OCI-LY7 (cell line): ENCODE data around the gene CYP2R1. TPM values are rescaled to one million over a fixed set of nuclear protein-coding genes. Genes with fewer than 3 reads are reported as not detected.
"Not testable (repeated sequence)": the region's sequence is repeated elsewhere in the genome, so short reads cannot be mapped to it uniquely, and the experiment has no call there.

Experiments used
- BruUV-seq: library from RNA; stranded (reverse); fragments of 400-500 nt; replicated peaks from 2 replicates; lab custom pipeline; 2021; lab: Mats Ljungman, UMichigan
- CTCF ChIA-PET: fragments of 300-600 bp; sonication (Branson Sonifier 250); formaldehyde crosslinking; loops from one replicate; lab custom pipeline; 2022; ENCODE audit warnings: antibody characterized with exemption; ENCODE audit not compliant: unreplicated experiment; lab: Charles Lee
- POLR2A ChIA-PET: fragments of 300-600 bp; sonication (Branson Sonifier 250); formaldehyde crosslinking; loops from one replicate; lab custom pipeline; 2022; ENCODE audit warnings: antibody characterized with exemption; lab: Charles Lee
- DNase-seq: peaks from one replicate; pipeline ENCODE4 v3.0.0-alpha.2; 2015; ENCODE audit warnings: low spot score
- H2AFZ ChIP-seq: fragments of 200-600 bp; sonication (generic), shearing (Covaris generic); 2 replicates; pipeline ENCODE4 v1.6.1; 2014; ENCODE audit warnings: mild to moderate bottlenecking, antibody characterized with exemption, low read length, moderate library complexity
- H3K27ac ChIP-seq: fragments of 200-600 bp; sonication (generic); 2 replicates; pipeline ENCODE4 v1.5.1; 2014; ENCODE audit warnings: mixed run types, low read depth, mild to moderate bottlenecking, moderate library complexity, low read length, inconsistent platforms; ENCODE audit not compliant: poor library complexity, severe bottlenecking
- H3K36me3 ChIP-seq: fragments of 200-600 bp; sonication (generic); 2 replicates; pipeline ENCODE4 v1.6.1; 2014; ENCODE audit warnings: mild to moderate bottlenecking, antibody characterized with exemption, low read length, moderate library complexity, mixed read lengths; ENCODE audit not compliant: insufficient read depth
- H3K4me1 ChIP-seq: fragments of 200-600 bp; sonication (generic); 2 replicates; pipeline ENCODE4 v1.5.1; 2014; ENCODE audit warnings: mild to moderate bottlenecking, low read length; ENCODE audit not compliant: insufficient read depth, poor library complexity, severe bottlenecking
- H3K4me2 ChIP-seq: fragments of 200-600 bp; sonication (generic); 2 replicates; pipeline ENCODE4 v1.6.1; 2014; ENCODE audit warnings: mild to moderate bottlenecking, low read length
- H3K4me3 ChIP-seq: fragments of 200-600 bp; sonication (generic); 2 replicates; pipeline ENCODE4 v1.5.1; 2014; ENCODE audit warnings: mild to moderate bottlenecking, low read depth, low read length; ENCODE audit not compliant: poor library complexity, severe bottlenecking
- H3K79me2 ChIP-seq: fragments of 200-600 bp; sonication (generic); 2 replicates; pipeline ENCODE4 v1.6.1; 2016; ENCODE audit warnings: low read depth, mild to moderate bottlenecking, low read length, moderate library complexity, mixed read lengths; ENCODE audit not compliant: insufficient read depth
- H3K9me2 ChIP-seq: fragments of 200-600 bp; sonication (generic); 2 replicates; pipeline ENCODE4 v1.6.1; 2016; ENCODE audit warnings: mild to moderate bottlenecking, low read length, mixed read lengths; ENCODE audit not compliant: insufficient read depth
- H3K9me3 ChIP-seq: fragments of 200-600 bp; sonication (generic); 2 replicates; pipeline ENCODE4 v1.6.1; 2014; ENCODE audit warnings: mild to moderate bottlenecking, mixed run types, low read length, mixed read lengths
- H4K20me1 ChIP-seq: fragments of 200-600 bp; sonication (generic); 2 replicates; pipeline ENCODE4 v1.6.1; 2014; ENCODE audit warnings: mild to moderate bottlenecking, antibody characterized with exemption, low read length, moderate library complexity, mixed read lengths; ENCODE audit not compliant: insufficient read depth
- EZH2phosphoT487 ChIP-seq: fragments of 200-600 bp; sonication (generic); IDR thresholded peaks from 2 replicates; pipeline ENCODE4 v1.6.1; 2018; ENCODE audit warnings: low read depth, borderline replicate concordance, mild to moderate bottlenecking, mixed run types, antibody characterized with exemption, low read length, moderate library complexity, mixed read lengths
- intact Hi-C: fragments of 100-400 bp; cut with micrococcal nuclease; formaldehyde crosslinking; loops from one replicate; pipeline ENCODE4 v1.10.0; 2022; ENCODE audit not compliant: unreplicated experiment
- total RNA-seq, 2 experiments: library from RNA; depleted of rRNA in 1 of 2; stranded (reverse); fragments of >200 nt in 1 of 2; shearing (Covaris generic) in 1 of 2; gene quantifications; 2 replicates each; pipeline ENCODE4 v1.2.3, GENCODE V29; 2014 to 2022
- TF ChIP-seq, protein P1 (sequence below): fragments of 200-600 bp; sonication (generic); conservative IDR thresholded peaks from 2 replicates; pipeline ENCODE4 v1.5.1; 2014; ENCODE audit warnings: mild to moderate bottlenecking, antibody characterized with exemption, low read length, moderate library complexity, mixed read lengths

CYP2R1 gene
- total RNA-seq, 2 experiments from 2014 or later = 24.8 to 38.0 TPM

DNA sequence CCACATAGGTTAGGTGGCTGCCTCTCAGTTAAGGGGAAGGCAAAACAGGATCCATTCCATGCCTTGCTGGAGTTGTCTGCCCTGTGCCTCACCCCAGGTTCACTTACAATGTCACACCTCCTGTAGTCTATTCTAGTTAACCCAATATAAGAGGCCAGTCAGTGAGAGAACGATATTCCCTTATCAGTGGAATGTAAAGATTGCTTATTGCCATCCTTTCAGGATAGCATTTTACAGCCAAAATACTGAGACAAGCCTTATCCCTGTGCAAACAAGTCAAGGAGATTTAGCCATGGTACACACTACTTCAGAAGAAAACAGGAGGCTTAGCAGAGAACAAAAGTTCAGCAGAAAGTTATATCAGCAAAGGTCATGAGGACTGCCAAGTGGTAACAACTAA lies 5.5 kb downstream of the CYP2R1 start:
- POLR2A ChIA-PET = no interaction called here
- H3K36me3 ChIP-seq = no peaks in the 10 kb centered on the region
- TF ChIP-seq, protein P1, sequence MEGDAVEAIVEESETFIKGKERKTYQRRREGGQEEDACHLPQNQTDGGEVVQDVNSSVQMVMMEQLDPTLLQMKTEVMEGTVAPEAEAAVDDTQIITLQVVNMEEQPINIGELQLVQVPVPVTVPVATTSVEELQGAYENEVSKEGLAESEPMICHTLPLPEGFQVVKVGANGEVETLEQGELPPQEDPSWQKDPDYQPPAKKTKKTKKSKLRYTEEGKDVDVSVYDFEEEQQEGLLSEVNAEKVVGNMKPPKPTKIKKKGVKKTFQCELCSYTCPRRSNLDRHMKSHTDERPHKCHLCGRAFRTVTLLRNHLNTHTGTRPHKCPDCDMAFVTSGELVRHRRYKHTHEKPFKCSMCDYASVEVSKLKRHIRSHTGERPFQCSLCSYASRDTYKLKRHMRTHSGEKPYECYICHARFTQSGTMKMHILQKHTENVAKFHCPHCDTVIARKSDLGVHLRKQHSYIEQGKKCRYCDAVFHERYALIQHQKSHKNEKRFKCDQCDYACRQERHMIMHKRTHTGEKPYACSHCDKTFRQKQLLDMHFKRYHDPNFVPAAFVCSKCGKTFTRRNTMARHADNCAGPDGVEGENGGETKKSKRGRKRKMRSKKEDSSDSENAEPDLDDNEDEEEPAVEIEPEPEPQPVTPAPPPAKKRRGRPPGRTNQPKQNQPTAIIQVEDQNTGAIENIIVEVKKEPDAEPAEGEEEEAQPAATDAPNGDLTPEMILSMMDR = no peak
- TF ChIP-seq EZH2phosphoT487 = no peak
- H3K27ac ChIP-seq = no peak overlapping the region
- H3K4me2 ChIP-seq = no peak overlapping the region
- no peaks in the 10 kb centered on the region for H3K9me3 ChIP-seq
- no TSS peak for BruUV-seq
- H3K4me1 ChIP-seq = peaks cover 12% of the 10 kb centered on the region
- peaks cover 4% of the 10 kb centered on the region; the same call in 1 of the 2 replicates for H3K79me2 ChIP-seq
- H2AFZ ChIP-seq = no peak overlapping the region
- H3K4me3 ChIP-seq = no peak overlapping the region
- H4K20me1 ChIP-seq = no peaks in the 10 kb centered on the region
- H3K9me2 ChIP-seq = no peaks in the 10 kb centered on the region
- intact Hi-C loops = loop anchor here (10.0 kb wide), 1 partner anchor 1848 kb away; the partner anchor contains the start of gene C11orf58
- DNase-seq = no peak
- CTCF ChIA-PET = no interaction called here

DNA sequence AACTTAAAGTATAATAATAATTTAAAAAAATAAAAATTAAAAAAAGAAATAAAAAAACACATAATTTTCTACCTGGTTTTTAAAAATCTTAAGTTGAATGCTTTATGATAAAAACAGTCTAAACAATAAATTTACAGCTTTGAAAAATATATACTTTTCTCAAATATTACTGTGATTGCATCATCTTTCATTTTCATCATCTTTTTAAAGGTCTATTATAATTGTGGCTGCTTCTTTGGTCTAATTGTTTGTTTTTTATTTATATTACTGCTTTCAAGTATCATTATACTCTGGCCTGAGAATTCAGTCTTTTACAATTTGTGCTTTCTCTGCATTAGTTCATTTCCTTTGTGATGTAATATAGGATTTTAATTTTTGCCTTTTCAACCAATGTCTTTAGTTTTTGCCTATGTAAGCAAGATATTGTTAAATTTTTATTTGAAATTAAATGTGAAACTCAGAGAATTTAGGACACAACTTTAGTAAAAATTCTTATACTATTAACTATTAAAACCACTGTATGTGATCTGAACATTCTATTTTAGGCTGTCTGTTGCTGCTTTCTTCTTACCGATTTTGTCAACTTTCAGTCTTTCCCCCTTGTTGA lies 7.3 kb downstream of the CYP2R1 start:
- Histone ChIP-seq H3K36me3 (no peaks in the 10 kb centered on the region), H4K20me1 (no peaks in the 10 kb centered on the region), H3K27ac (no peak overlapping the region), H3K9me3 (no peaks in the 10 kb centered on the region), H3K9me2 (no peaks in the 10 kb centered on the region), H3K79me2 (no peaks in the 10 kb centered on the region), H3K4me3 (no peak overlapping the region), H3K4me2 (no peak overlapping the region), H3K4me1 (peaks cover 7% of the 10 kb centered on the region), H2AFZ (no peak overlapping the region)
- CTCF ChIA-PET = no interaction called here
- intact Hi-C loops = loop anchor here (10.0 kb wide), 1 partner anchor 1850 kb away; the partner anchor contains the start of gene C11orf58
- no peak for DNase-seq
- TF ChIP-seq, protein P1 = no peak
- TF ChIP-seq EZH2phosphoT487 = no peak
- POLR2A ChIA-PET = no interaction called here
- BruUV-seq = no TSS peak

DNA sequence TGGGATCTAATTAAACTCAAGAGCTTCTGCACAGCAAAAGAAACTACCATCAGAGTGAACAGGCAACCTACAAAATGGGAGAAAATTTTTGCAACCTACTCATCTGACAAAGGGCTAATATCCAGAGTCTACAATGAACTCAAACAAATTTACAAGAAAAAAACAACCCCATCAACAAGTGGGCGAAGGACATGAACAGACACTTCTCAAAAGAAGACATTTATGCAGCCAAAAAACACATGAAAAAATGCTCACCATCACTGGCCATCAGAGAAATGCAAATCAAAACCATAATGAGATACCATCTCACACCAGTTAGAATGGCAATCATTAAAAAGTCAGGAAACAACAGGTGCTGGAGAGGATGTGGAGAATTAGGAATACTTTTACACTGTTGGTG lies 8.3 kb downstream of the CYP2R1 start:
- BruUV-seq, POLR2A ChIA-PET, H3K9me3 ChIP-seq, H2AFZ ChIP-seq, H4K20me1 ChIP-seq, H3K27ac ChIP-seq, H3K4me2 ChIP-seq, DNase-seq, H3K4me3 ChIP-seq, H3K36me3 ChIP-seq, CTCF ChIA-PET, H3K9me2 ChIP-seq, H3K4me1 ChIP-seq, H3K79me2 ChIP-seq: not testable (repeated sequence)
- intact Hi-C loops = loop anchor here (10.0 kb wide), 1 partner anchor 1851 kb away; the partner anchor contains the start of gene C11orf58
